GM18867 (cell line): Measurements from ENCODE around the gene TMED10.
"Not testable (repeated sequence)": the region's sequence is repeated elsewhere in the genome, so short reads cannot be mapped to it uniquely, and the experiment has no call there.

Source experiments
- ATAC-seq: cut with Tn5 transposase; IDR thresholded peaks from one replicate; pipeline ENCODE4 v1.9.1; 2021; ENCODE audit warnings: mild to moderate bottlenecking, moderate library complexity; ENCODE audit not compliant: unreplicated experiment

TMED10 gene

DNA sequence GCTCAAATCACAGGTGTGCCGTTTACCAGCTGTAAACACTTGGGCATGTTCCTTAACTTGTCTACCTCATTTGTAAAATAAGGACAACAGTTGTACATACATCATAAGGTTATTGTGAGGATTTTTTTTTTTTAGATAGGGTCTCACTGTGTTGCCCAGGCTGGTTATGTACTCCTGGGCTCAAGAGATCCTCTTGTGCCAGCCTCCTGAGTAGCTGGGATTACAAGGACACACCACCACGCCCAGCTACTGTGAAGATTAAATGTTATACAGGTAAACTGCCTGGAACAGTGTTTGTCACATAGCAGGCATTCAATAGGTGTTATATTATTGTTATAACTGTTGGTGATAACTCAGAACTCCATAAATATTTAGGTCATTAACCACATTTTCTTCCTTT lies 12.7 kb downstream of the TMED10 start:
- no peak for ATAC-seq

DNA sequence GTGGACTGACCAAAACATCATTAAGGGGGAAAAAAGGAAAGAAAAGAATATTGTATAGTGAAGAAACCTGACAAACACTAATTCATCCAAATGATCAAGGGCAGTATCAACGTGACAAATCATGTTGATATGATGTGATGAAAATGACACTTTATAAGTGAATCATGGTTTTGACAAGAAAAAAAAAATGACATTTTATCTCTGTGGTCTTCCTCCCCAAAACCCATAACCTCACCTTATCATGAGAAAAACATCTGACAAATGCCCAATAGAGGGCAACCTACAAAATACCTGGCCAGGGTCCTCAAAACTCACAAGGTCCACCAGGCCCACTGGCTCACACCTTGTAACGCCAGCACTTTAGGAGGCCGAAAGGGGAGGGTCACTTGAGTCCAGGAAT lies 13.8 kb downstream of the TMED10 start:
- ATAC-seq: no peak

- no peak for ATAC-seq
Observed at GRCh38 chr14:75158843-75159614, 17.4 kb downstream of the TMED10 start.

- ATAC-seq: no peak
Observed at GRCh38 chr14:75156901-75157300, 19.5 kb downstream of the TMED10 start.

DNA sequence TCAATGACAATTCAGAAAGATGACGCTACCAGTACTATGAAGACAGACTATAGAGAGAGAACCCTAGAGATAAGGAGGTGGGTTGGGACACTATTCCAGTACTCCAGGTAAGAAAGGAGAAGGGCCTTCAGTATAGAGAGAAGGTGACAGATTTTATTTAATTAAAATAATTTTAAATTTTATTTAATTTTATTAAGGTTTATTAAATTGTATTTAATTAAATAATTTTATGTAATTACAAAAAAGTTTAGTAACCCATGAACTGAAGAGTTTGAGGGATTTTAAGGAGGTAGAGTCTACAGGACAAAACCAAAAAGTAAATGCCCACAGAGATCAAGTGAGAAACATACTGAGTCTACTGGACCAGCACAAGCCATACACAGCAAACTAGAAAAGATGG lies 20.3 kb downstream of the TMED10 start:
- no peak for ATAC-seq

DNA sequence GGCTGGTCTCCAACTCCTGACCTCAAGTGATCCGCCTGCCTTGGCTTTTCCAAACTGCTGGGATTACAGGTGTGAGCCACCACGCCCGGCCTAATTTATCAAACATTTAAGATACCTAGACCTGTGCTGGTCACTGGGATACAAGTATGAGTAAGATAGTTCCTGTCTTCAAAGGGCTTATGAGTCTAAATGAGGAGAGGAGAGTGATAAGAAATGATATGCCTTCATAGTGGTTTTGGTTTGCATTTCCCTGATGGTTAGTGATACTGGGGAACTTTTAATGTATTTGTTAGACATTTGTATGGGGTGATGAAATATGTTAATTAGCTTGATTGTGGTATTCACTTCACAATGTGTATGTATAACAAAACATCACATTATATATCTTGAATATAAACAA lies 21.2 kb downstream of the TMED10 start:
- no peak for ATAC-seq

DNA sequence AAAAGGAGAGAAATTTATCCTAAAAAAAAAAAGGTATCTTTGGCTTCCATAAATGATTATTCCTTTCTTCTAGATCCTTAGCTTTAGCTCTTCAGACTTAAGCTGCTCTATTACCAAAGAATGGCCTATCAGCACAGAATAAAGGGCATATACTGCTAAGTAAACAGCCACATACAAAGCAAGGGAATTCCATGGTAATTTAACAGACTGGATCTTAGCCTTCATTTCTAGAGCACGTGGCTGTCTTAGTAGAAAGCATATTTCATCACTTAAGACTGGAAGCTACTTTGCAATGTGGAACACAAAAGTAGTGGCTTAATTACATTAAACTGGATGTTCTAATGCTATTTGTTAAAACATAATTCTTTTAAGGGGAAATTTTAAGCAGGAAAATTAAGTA lies 23.1 kb downstream of the TMED10 start:
- ATAC-seq: no peak

DNA sequence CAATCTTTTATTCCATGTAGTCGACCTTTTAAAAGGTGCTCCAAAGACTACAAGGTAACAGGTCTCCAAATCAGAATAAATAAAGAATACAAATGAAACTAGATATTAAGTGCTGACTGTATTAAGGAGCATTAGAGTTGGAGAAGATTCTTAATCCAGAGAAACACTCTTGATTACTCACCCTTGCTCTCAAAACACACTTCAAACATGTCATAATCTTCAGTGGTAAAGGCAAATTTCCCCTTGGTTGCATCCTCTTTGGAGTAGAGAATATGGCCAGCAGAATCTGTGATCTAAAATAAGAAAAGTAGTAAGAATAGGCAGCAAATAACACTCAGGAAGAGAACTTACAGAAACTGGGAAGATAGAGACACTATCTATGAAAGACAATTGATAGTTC lies 24.6 kb downstream of the TMED10 start:
- no peak for ATAC-seq

- ATAC-seq: not testable (repeated sequence)
Observed at GRCh38 chr14:75150637-75151036, 25.8 kb downstream of the TMED10 start.

DNA sequence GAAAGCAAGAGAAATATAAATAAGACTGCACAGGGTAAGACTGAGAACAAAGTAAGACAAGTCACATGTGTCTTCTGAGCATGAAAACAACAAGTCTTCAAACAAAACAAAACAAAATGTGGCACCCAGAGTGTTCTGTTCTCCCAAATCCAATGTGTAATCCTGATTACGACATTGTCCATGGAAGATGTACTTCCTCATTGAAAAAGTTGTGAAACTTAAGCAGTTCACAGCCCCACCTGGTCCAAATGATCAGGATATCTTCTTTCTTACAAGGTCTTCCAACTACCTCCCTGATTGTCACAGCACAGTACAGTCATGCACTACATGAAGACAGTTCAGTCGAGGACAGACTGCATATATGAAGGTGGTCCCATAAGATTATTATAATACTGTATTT lies 26.3 kb downstream of the TMED10 start:
- ATAC-seq: no peak

- ATAC-seq: no peak
Observed at GRCh38 chr14:75147423-75148071, 28.9 kb downstream of the TMED10 start.

GRCh38 chr14:75144944-75145343 lies 31.5 kb downstream of the TMED10 start:
- no peak for ATAC-seq

DNA sequence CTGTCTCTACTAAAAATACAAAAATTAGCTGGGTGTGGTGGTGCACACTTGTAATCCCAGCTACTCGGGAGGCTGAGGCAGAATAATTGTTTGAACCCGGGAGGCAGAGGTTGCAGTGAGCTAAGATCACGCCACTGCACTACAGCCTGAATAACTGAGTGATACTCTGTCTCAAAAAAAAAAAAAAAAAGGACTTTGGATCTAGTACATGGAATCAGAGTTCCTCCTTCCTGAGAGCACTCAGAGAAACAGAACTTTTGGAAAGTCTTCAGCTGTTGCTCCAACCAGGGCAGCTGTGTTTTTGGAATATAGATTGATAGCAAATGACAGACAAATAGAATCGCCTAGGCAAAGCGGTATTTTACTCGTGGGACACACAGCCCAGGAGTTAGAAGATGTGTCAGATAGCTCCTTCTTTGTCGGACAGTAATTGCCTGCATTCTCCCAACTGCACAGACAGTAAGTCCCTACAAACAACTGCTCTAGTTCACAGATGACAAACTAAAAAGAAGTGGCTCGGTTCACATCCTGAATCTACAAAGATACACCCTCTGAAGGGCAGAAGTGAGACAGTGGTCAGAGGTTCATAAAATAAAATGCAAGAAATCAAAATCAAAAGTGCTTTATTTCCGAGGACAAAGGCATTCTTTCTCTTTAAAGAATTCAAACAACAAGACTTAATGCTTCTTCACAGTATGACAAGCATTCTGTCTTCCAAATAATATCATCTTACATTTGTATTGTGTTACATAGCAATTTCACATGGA lies 32.5 kb downstream of the TMED10 start:
- no peak for ATAC-seq

DNA sequence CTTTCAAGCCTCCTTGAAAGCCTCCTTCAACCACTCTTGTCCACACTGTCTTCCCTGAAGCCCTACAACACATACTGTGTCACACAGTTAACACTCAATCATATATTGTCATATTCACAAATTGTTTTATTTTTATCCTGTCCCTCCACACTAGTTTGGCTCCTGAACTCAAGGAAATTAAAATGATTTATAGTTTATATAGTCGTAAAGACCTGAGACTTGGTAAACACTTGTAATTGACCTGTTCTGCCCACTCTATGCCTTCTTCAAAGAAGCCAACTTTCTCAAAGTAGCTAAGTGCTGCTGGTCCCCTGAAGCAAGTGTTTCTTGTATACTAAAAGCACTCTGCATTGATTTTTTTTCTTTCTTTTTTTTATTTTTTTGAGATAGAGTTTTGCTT lies 33.9 kb downstream of the TMED10 start:
- no peak for ATAC-seq

- no peak for ATAC-seq
Observed at GRCh38 chr14:75141967-75142366, 34.4 kb downstream of the TMED10 start.

DNA sequence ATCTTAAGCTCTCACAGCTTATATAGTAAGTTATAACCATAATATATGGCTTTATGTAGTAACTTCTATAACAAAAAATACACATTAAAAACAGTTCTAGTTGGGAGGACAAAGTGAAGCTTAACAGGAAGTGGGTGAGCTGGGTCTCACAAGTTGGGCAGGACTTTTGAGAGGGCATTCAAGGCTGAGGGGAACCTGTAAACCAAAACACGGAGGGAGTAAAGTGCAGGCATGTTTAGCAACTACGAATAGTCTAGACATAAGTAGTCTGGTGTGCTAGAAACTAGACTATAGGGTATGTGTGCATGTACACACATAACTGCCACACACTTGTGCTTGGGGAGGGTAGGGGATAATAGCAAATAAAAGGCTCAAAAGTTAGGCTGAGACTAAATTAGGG lies 35.4 kb downstream of the TMED10 start:
- ATAC-seq: no peak

GRCh38 chr14:75140620-75141019 lies 35.8 kb downstream of the TMED10 start:
- no peak for ATAC-seq

GRCh38 chr14:75139185-75139584 lies 37.2 kb downstream of the TMED10 start:
- ATAC-seq: no peak

DNA sequence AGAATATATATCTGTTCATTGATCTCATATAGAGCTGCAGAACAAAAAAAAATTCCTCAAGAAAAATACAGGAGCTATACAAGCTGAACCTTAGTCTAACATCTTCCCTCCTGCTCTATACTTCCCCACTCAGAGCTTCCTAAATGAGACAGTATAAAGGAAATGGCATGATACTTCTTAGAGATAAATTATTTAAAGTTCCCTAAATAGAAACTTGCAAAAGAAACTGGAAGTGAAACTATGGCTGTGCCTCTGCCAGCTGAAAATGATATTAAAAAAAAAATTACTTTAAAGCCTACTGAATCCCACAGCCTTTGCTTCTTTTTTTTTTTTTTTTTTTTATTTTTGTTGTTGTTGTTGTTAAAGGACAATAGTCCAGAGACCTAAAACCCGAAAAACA lies 37.9 kb downstream of the TMED10 start:
- ATAC-seq: no peak

DNA sequence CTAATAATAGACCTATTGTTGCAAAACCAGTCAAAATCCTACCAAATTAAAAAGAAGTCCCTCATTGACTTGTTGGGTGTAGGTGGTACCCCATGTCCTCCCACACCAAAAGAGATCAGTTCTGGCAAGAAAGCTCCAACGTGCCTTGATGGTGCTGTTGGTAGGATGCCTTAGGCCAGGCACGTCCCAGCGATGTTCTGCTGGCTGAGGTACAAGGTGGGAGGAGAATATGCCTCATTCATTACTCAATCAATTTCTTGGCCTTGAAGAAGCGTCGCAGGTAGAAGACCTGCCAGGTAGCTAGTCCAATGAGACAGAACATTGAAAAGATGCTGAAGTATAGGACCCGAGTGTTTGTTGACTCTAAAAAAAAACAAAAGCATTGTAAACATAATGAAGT lies 41.8 kb downstream of the TMED10 start:
- ATAC-seq: no peak

- no peak for ATAC-seq
Observed at GRCh38 chr14:75133597-75133996, 42.8 kb downstream of the TMED10 start.
